ENCODE data around the gene TMOD1. TPM values are rescaled to one million over a fixed set of nuclear protein-coding genes. Genes with fewer than 3 reads are reported as not detected.
"Not testable (repeated sequence)": the region's sequence is repeated elsewhere in the genome, so short reads cannot be mapped to it uniquely, and the experiment has no call there.

TMOD1 gene
- total RNA-seq, 2 experiments from 2014 or later, result not detected

GRCh38 chr9:97572196-97572891, 70.9 kb downstream of the TMOD1 start:
- Histone ChIP-seq H3K9me2 (ENCODE audit: insufficient read depth, low read length) (no peaks in the 10 kb centered on the region), H4K20me1 (ENCODE audit: insufficient read depth, low read length) (no peaks in the 10 kb centered on the region), H3K4me1 (ENCODE audit: insufficient read depth, low read length, poor library complexity, severe bottlenecking) (no peaks in the 10 kb centered on the region), H3K4me3 (ENCODE audit: low read depth, low read length, poor library complexity, severe bottlenecking) (no peak overlapping the region), H2AFZ (ENCODE audit: low read length) (no peak overlapping the region), H3K36me3 (ENCODE audit: insufficient read depth, low read length) (no peaks in the 10 kb centered on the region), H3K27ac (ENCODE audit: low read depth, low read length, poor library complexity, severe bottlenecking) (no peak overlapping the region), H3K79me2 (ENCODE audit: insufficient read depth, low read depth, low read length) (no peaks in the 10 kb centered on the region), H3K9me3 (ENCODE audit: low read length) (no peaks in the 10 kb centered on the region), H3K4me2 (ENCODE audit: low read length) (no peak overlapping the region)
- no TSS peak for BruUV-seq (replicated peaks)
- POLR2A ChIA-PET, result no interaction called here
- intact Hi-C loops (cut with micrococcal nuclease; ENCODE audit: unreplicated experiment), result no loop called here
- no peak for DNase-seq (ENCODE audit: low spot score)
- TF ChIP-seq EZH2phosphoT487 (IDR thresholded peaks at IDR 0.05; ENCODE audit: borderline replicate concordance, low read depth, low read length) (no peak), CTCF (conservative IDR thresholded peaks at IDR 0.05; ENCODE audit: low read length) (no peak)
- CTCF ChIA-PET (ENCODE audit: unreplicated experiment), result no interaction called here

DNA sequence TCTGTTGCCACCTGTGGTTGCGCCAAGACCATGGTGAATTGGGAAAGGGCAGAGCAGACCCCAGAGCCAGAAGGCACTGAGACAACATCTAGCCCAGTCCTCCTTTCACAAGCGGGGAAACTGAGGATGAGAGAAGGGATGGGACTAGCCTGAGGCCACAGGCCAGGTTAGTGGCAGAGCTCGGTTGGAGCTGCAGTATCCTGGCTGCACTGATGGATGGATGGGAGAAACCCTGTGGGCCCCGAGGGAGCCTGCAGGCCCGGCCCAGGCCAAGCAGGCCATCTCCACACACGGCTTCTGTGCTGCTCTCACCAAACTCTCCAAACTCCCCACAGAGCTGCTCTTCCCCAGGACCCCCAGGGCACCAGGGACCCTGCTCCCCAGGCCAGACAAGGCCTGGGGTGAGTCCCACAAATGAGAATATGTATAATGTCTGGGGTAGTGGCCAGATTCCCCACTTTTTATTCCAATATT, 71.5 kb downstream of the TMOD1 start:
- H3K9me3 ChIP-seq (ENCODE audit: low read length), result no peaks in the 10 kb centered on the region
- BruUV-seq (replicated peaks), result no TSS peak
- intact Hi-C loops (cut with micrococcal nuclease; ENCODE audit: unreplicated experiment), result no loop called here
- POLR2A ChIA-PET, result no interaction called here
- no peaks in the 10 kb centered on the region for H3K36me3 ChIP-seq (ENCODE audit: insufficient read depth, low read length)
- no peak overlapping the region for H3K4me2 ChIP-seq (ENCODE audit: low read length)
- no peak overlapping the region for H2AFZ ChIP-seq (ENCODE audit: low read length)
- no peaks in the 10 kb centered on the region for H4K20me1 ChIP-seq (ENCODE audit: insufficient read depth, low read length)
- no peak overlapping the region for H3K27ac ChIP-seq (ENCODE audit: low read depth, low read length, poor library complexity, severe bottlenecking)
- H3K4me3 ChIP-seq (ENCODE audit: low read depth, low read length, poor library complexity, severe bottlenecking), result no peak overlapping the region
- no peaks in the 10 kb centered on the region for H3K9me2 ChIP-seq (ENCODE audit: insufficient read depth, low read length)
- CTCF ChIA-PET (ENCODE audit: unreplicated experiment), result no interaction called here
- no peak for DNase-seq (ENCODE audit: low spot score)
- TF ChIP-seq EZH2phosphoT487 (IDR thresholded peaks at IDR 0.05; ENCODE audit: borderline replicate concordance, low read depth, low read length), result no peak
- TF ChIP-seq CTCF (conservative IDR thresholded peaks at IDR 0.05; ENCODE audit: low read length), result no peak
- H3K79me2 ChIP-seq (ENCODE audit: insufficient read depth, low read depth, low read length), result no peaks in the 10 kb centered on the region
- H3K4me1 ChIP-seq (ENCODE audit: insufficient read depth, low read length, poor library complexity, severe bottlenecking), result no peaks in the 10 kb centered on the region

DNA sequence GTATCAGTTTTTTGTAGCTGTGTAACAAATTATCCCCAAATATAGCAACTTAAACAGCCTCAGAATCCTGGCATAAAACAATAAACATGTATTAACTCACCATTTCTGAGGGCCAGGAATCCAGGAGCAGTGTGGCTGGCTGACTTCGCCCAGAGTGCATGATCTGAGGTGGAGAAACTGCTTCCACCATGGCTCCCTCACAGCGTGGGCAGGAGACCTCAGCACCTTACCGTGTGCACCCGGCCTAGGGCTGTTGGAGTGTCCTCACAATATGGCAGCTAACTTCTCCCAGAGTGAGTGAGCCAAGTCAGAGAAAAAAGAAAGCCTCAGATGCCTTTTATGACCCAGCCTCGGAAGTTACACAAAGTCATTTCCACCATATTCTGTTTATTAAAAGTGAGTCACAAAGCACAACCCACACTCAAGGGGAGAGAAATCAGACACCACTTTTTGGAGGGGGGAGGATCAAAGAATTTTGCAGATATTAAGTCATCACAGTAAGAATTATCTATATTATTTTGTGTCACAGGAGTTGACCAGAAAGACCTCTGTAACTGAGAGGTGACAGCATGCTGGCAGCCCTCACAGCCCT, 72.1 kb downstream of the TMOD1 start:
- no peak overlapping the region for H2AFZ ChIP-seq (ENCODE audit: low read length)
- BruUV-seq (replicated peaks), result no TSS peak
- DNase-seq (ENCODE audit: low spot score), result no peak
- no peaks in the 10 kb centered on the region for H3K9me2 ChIP-seq (ENCODE audit: insufficient read depth, low read length)
- H4K20me1 ChIP-seq (ENCODE audit: insufficient read depth, low read length), result no peaks in the 10 kb centered on the region
- no peak overlapping the region for H3K4me3 ChIP-seq (ENCODE audit: low read depth, low read length, poor library complexity, severe bottlenecking)
- no peaks in the 10 kb centered on the region for H3K9me3 ChIP-seq (ENCODE audit: low read length)
- no peaks in the 10 kb centered on the region for H3K36me3 ChIP-seq (ENCODE audit: insufficient read depth, low read length)
- no peaks in the 10 kb centered on the region for H3K79me2 ChIP-seq (ENCODE audit: insufficient read depth, low read depth, low read length)
- H3K27ac ChIP-seq (ENCODE audit: low read depth, low read length, poor library complexity, severe bottlenecking), result no peak overlapping the region
- intact Hi-C loops (cut with micrococcal nuclease; ENCODE audit: unreplicated experiment), result no loop called here
- no peak overlapping the region for H3K4me2 ChIP-seq (ENCODE audit: low read length)
- TF ChIP-seq EZH2phosphoT487 (IDR thresholded peaks at IDR 0.05; ENCODE audit: borderline replicate concordance, low read depth, low read length) (no peak), CTCF (conservative IDR thresholded peaks at IDR 0.05; ENCODE audit: low read length) (no peak)
- no peaks in the 10 kb centered on the region for H3K4me1 ChIP-seq (ENCODE audit: insufficient read depth, low read length, poor library complexity, severe bottlenecking)
- ChIA-PET POLR2A (no interaction called here), CTCF (ENCODE audit: unreplicated experiment) (no interaction called here)

DNA sequence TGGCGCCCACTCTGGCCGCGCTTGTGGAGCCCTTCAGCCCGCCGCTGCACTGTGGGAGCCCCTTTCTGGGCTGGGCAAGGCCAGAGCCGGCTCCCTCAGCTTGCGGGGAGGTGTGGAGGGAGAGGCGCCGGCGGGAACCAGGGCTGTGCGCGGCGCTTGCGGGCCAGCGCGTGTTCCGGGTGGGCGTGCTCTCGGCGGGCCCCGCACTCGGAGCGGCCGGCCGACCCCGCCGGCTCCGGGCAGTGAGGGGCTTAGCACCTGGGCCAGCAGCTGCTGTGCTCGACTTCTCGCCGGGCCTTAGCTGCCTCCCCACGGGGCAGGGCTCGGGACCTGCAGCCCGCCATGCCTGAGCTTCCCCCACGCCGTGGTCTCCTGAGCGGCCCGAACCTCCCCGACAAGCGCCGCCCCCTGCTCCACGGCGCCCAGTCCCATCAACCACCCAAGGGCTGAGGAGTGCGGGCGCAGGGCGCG, 72.7 kb downstream of the TMOD1 start:
- H3K9me2 ChIP-seq (ENCODE audit: insufficient read depth, low read length); H3K4me3 ChIP-seq (ENCODE audit: low read depth, low read length, poor library complexity, severe bottlenecking); H3K79me2 ChIP-seq (ENCODE audit: insufficient read depth, low read depth, low read length); H3K36me3 ChIP-seq (ENCODE audit: insufficient read depth, low read length); H3K4me1 ChIP-seq (ENCODE audit: insufficient read depth, low read length, poor library complexity, severe bottlenecking); intact Hi-C loops (cut with micrococcal nuclease; ENCODE audit: unreplicated experiment); DNase-seq (ENCODE audit: low spot score); H3K9me3 ChIP-seq (ENCODE audit: low read length); H3K27ac ChIP-seq (ENCODE audit: low read depth, low read length, poor library complexity, severe bottlenecking); BruUV-seq (replicated peaks); H4K20me1 ChIP-seq (ENCODE audit: insufficient read depth, low read length); H2AFZ ChIP-seq (ENCODE audit: low read length); H3K4me2 ChIP-seq (ENCODE audit: low read length); CTCF ChIA-PET (ENCODE audit: unreplicated experiment): not testable (repeated sequence)
- POLR2A ChIA-PET, result interaction anchor here (0.6 kb wide), 2 partner anchors 499 to 1172 kb away, joined by 3 read pairs; no protein-coding TSS in a partner anchor

Measured in OCI-LY7 (cell line).